GM19468 (cell line): ENCODE results near the gene TIMM23.
A peak's percentile ranks its signal among the peaks of the same experiment; 100 is the strongest.

Source experiments
- ATAC-seq: cut with Tn5 transposase; IDR thresholded peaks from one replicate; pipeline ENCODE4 v1.9.1; 2021; ENCODE audit warnings: mild to moderate bottlenecking, moderate library complexity, moderate number of reproducible peaks; ENCODE audit not compliant: unreplicated experiment; ENCODE audit errors: extremely low read depth

TIMM23 gene

GRCh38 chr10:46019569-46020343 is 47.5 kb downstream of the TIMM23 start:
- no peak for ATAC-seq

- ATAC-seq = no peak
These were observed 48.0 kb downstream of the TIMM23 start for GRCh38 chr10:46020344-46020657.

- peak; percentile 62 for ATAC-seq
These were observed 50.9 kb downstream of the TIMM23 start for GRCh38 chr10:46022978-46023702.

- no peak for ATAC-seq
These were observed 52.7 kb downstream of the TIMM23 start for GRCh38 chr10:46024948-46025347.

- no peak for ATAC-seq
These were observed 53.1 kb downstream of the TIMM23 start for GRCh38 chr10:46025406-46025805.

- no peak for ATAC-seq
These were observed 53.8 kb downstream of the TIMM23 start for GRCh38 chr10:46026106-46026505.

- peak; percentile 27 for ATAC-seq
These were observed 56.5 kb downstream of the TIMM23 start for GRCh38 chr10:46028584-46029460.

- no peak for ATAC-seq
These were observed 57.3 kb downstream of the TIMM23 start for GRCh38 chr10:46029461-46030030.

- ATAC-seq = peak; percentile 85
These were observed 58.0 kb downstream of the TIMM23 start, which contains the start of gene NCOA4 for GRCh38 chr10:46030091-46030937. TSS of gene NCOA4 (minus strand) at chr10:46030623. CDS start at chr10:46016680, 13,943 bp downstream.

GRCh38 chr10:46031648-46032532 is 59.6 kb downstream of the TIMM23 start:
- no peak for ATAC-seq

GRCh38 chr10:46033602-46034011 is 61.3 kb downstream of the TIMM23 start:
- no peak for ATAC-seq

- ATAC-seq = no peak
These were observed 63.9 kb downstream of the TIMM23 start for GRCh38 chr10:46035923-46036849.

GRCh38 chr10:46037107-46037825 is 65.0 kb downstream of the TIMM23 start:
- ATAC-seq = no peak

- no peak for ATAC-seq
These were observed 67.7 kb downstream of the TIMM23 start for GRCh38 chr10:46040004-46040403.

GRCh38 chr10:46042527-46042926 is 70.2 kb downstream of the TIMM23 start:
- no peak for ATAC-seq

- no peak for ATAC-seq
These were observed 74.0 kb downstream of the TIMM23 start, which contains the start of gene MSMB for GRCh38 chr10:46046261-46046660. TSS of gene MSMB (minus strand) at chr10:46046269. CDS start at chr10:46046237, 32 bp downstream.

GRCh38 chr10:46048152-46048551 is 75.9 kb downstream of the TIMM23 start:
- no peak for ATAC-seq
